GM21737 (cell line): ENCODE results near the gene PTPN5.

Experiments used
- ATAC-seq: cut with Tn5 transposase; IDR thresholded peaks from one replicate; pipeline ENCODE4 v1.9.1; 2021; ENCODE audit warnings: mild to moderate bottlenecking, moderate library complexity; ENCODE audit not compliant: unreplicated experiment

PTPN5 gene

DNA sequence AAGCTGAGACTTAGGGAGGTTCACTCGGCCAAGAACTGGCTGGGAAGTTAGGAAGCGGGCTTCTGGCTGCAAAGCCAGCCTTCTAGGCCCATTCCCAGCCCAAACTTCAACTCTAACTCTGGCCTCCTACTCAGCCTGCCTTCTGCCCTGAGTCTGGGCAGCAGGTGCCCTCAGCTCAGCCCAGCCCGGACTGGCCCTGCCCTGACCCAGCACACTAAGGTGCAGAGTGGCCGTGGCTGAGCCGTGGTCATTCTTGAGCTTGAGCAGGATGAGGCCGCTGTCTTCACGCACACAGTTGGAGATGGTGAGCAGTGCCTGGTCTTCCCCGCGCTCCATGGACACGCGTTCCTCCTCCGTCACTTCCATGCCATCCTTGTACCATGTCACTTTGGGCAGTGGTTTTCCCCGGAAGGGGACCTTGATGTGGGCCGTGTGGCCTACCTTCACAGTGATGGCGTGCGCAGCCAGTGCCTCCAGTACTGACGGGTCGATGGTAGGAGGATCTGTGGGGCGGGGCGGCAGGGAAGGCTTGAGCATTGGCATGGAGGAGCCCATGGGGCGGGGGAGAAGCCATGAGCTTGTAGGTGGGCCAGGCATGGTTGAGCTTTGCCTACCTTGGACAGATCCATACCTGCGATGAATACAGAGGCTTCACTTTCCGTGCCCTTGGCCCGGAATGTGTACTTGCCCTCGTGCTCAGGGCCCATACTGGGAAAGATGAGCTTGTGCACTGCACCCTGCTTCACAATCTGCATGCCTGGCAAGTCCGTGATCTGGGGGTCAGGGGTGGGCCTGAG lies 77.8 kb downstream of the PTPN5 start:
- no peak for ATAC-seq

DNA sequence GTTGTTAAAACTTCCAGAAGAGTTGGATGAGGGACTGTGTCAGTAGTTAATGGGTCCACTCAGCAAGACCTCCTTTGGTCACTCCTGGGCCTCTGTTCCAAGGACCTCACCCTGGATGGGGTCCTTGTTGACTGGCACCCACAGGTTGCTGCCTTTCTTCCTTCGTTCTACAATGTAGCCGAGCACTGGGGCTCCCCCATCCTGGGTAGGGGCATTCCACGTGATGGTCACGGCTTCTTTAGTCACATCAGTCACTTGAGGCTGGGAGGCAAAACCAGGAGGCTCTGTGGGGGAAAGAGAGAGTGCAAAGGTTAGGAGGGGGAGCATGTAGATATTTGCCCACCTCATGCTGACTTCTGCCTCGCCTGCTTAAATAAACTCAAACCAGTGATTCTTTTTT lies 81.1 kb downstream of the PTPN5 start:
- no peak for ATAC-seq

DNA sequence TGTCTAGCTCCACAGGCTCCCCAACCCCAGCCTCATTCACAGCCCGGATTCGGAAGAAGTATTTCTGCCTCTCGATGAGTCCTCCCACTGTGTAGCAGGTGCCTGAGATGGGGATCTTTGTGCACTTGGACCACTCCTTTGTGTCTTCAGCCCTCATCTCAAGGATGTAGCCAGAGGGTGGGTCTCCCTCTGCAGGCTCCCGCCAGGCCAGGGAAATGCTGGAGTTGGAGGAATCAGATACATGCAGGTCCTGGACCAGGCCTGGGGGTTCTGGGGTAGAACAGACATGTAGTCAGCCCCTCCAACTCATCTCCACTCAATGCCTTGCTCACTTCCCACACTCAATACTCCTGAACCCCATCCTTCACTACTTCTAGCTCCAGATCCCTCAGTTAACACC lies 82.2 kb downstream of the PTPN5 start:
- no peak for ATAC-seq

DNA sequence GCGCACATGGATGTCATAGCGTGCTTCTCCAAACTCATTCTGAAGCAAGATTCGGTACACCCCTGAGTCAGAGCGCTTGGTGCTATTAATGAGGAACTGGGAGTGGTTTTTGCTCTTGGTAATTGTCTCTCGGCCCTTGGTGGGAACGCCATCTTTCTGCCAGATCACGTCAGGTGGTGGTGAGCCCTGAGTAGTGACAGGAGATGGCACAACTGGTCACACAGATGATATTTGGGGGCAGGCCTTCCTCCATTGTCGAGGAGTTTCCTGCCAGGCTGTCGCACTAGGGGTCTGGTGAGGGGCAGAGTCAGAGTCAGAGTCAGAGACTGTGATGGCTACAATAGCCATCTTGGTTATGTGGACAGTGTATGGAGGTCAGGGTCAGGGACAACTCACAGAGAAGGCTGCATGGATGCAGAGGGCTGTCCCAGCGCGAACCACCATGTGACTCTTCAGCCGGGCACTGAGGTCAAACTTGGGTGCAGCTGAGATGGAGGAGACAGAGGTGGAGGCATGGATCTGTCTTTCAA lies 83.7 kb downstream of the PTPN5 start:
- no peak for ATAC-seq

DNA sequence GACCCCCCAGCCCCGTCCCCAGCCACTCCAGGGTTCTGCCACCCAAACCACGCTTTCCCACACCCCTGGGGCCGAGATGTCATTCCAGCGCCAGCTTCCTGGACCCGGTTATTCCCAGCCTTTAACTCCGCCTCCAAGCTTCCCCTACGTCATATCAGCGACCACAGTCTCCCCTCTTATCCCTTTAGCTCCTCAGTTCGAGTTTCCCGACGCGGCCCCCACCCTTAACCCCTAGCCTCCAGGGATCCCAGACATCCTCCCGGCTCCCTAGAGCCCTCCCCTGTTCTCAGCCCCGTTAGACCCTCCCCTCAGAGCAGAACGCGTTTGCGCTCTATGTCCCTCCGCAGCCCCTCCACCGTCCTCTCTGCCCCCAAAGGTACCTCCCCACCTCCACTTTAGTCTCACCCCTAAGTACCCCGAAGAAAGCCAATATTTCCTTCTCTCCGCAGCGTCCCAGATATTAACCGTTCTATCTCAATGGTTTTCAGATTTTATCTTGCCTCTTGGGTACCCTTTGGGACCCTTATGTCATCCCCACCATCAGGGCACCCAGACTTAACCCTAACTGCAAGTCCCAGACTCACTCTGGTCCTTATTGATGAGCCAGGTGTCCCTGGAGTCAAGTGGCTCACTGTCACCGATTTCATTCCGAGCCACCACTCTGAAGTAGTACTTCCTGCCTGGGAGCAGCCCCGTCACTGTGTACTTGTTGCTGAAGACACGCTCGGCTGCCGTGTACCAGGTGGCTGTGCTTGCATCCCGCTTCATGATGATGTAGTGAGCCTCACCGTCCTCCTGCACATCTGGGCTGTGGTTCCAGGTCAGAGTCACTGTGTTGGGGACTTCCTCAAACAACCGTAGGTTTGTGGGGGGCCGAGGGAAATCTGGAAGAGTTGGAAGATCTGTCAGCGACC lies 85.0 kb downstream of the PTPN5 start:
- ATAC-seq = peak; percentile 69

DNA sequence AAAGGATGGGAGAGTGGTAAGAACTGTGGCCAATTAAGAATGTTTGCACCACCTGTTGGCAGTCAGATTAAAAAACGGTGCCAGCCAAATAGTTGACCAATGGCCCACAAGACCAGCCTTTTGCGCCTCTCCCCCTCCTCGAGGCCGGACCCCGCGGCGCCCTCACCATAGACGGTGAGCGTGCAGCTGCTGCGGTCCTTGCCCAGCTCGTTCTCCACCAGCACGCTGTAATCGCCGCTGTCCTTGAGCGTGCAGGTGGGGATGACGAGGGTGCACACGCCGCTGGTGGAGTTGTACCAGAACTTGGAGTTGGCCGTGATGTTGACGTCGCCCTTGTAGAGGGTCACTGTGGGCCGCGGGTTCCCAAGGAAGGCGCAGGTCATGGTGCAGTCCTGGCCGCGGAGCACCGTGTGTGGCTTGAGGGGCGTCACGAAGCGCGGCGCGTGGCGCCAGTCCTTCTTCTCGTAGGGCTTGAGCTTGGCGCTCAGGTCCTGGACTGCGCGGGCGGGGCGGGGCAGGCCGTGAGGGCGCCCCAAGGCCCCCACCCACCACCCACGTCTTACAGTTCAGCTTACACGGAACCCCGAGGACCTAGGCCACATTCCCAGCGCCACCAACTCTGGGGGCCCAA lies 85.8 kb downstream of the PTPN5 start:
- ATAC-seq = no peak

DNA sequence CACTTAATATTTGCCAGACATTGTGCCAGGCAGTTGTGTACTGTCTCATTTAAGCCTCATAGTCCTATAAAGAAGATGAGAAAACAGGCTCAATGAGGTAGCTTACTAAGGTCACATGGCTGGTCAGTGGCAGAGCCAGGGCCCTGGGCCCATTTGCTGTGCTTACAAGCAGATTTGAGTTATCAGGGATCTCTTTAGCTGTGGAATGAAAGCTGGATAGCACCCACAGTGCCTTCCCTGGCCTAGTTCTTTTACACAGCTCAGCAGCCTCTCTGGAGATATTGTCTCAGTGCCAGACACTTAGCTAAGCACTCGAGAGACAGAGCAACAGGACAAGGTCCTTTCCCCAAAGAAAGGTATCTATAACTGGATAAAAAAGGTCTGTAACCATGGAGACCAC lies 86.9 kb downstream of the PTPN5 start:
- no peak for ATAC-seq

DNA sequence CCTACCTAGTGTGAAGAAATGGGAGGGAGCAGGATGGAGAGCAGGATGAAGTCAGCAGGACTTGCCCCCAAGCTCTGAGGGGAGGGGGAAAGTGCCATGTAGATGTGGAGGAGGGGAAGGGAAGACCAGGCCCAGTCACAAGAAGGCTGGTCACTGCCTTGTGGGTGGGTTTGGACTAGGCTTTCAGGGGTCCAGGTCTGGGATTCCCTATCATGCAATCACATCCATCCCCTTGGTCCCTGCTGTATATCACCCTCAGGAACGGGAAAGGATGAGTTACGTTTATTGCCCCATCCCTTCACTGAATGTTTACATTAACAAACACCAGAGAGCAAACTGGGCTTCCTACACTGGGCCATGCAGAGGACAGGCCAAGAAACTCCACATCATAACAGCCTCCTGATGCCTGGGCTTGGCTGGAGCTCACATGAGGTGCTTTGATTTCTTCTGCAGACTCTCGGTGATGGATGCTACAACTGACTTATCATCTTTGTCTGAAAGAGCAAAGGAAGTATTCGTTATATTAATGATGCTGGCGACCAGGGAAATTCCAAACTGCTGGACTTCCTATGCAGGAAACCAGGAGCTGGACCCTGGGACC lies 87.5 kb downstream of the PTPN5 start:
- ATAC-seq = no peak

DNA sequence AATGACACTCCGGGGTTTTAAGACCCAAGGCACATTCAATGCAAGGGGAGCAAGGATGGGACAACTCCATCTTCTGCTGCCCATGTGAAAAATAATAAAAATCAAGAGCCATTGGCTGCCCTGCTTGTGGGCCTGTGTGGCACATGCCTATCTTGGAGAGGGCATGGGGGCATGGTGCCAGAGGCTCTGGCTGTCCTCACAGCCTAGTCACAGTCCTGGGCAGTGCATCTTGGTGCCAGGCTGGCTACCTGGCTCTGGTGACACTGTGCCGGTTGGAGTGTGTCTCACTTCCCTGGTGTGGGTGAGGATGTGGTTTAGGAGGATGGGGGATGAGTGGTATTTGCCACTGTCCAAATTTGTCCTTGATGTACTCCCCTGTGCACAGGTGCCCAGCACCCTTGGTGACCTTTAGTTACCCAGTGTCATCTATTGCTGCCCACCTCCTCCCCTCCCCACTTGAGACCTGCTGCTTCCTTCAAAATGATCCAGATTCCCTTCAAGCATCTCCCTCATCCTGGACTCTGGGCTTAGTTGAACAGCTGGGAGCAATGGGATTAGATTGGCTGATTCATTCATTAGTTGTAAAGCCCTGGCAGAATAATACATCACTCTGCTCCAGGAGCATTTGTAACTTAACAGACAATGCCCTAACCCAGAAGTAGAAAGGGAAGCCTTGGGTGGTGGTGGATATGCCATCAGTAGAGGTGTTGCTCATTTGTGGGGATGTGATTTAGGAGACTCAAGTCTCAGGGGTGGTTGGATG lies 88.4 kb downstream of the PTPN5 start:
- no peak for ATAC-seq

DNA sequence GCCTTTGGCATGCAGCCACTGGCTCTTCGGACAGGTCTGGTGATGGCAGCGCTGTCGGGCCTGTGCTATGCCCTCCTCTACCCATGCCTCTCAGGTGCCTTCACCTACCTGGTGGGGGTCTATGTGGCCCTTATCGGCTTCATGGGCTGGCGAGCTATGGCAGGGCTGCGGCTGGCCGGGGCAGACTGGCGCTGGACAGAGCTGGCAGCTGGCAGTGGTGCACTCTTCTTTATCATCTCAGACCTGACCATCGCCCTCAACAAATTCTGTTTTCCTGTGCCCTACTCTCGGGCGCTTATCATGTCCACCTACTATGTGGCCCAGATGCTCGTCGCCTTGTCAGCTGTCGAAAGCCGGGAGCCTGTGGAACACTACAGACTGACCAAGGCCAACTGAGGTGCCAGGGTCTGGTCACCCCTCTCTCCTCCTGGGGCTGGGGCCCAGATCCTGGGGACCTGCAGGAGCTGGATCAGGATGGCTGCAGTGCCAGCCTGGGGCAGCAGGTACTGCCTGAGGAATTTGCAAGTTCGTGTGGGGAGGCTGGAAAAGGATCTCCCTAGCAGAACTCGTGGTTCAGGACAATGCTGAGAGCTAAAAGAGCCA lies 89.9 kb downstream of the PTPN5 start:
- ATAC-seq = no peak

DNA sequence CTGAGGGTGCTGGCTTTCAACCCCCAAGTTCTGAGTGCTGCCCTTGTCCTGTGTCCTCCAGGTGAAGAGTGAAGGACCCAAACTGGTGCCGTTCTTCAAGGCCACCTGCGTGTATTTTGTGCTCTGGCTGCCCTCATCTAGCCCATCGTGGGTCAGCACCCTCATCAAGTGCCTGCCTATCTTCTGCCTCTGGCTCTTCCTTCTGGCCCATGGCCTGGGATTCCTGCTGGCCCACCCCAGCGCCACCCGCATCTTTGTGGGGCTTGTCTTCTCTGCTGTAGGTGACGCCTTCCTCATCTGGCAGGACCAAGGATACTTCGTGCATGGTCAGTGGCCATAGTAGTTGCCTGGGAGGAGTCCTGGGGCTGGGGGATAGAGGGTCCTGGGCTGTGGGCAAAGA lies 90.7 kb downstream of the PTPN5 start:
- no peak for ATAC-seq

DNA sequence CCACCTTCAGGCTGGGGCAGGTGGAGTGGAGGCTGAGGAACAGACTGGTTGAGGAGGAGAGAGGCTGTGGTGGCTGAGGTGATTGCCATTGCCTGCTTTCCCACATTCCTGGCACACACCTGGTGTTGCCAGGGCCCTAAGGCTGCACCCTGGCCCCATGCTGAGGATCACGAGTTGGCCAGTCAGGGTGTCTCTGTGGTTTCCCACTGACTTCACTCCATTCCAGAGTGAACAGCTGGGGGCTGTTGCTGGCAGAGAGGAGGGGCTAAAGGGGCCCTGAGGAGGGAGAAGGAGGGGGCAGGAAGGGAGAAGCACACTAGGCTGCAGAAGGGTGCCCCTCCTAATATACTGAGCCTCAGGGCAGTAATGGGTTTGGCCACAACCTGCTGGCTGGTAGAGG lies 91.2 kb downstream of the PTPN5 start:
- ATAC-seq = no peak

DNA sequence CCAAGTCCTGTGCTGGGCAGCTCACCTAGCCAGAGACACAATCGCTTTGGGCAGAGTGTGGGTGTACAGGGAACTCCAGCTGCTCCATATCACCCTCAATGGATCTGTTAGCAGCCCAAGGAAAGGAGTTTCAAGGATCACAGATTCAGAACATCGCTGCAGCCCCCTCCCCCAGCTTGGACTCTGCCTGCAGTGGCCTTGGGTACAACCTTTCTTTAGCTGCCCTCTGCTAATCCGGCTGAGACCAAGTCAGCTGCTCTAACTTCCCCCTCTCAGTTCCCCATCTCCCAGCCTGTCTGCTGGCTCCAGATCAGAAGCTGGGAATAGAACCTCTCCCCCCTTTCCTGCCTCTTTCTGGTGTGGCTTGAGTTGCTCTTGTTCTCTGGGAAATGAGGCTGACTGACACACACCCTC lies 91.7 kb downstream of the PTPN5 start:
- no peak for ATAC-seq

DNA sequence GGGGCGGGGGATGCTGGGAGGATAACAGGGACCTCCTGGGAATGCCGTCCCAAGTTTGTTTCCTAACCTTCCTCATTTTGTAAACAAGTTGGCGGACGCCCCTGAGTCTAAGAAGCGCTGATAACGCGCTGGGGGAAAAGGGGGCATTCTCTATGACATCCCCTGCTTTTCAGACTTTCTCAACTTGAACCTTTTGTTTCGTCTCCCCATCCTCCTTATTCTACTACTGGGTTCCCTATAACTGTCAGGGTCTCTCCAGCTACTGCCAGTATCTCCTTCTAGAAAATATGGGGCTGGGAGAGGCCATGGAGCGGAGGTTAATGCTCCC lies 92.4 kb downstream of the PTPN5 start:
- ATAC-seq = no peak

DNA sequence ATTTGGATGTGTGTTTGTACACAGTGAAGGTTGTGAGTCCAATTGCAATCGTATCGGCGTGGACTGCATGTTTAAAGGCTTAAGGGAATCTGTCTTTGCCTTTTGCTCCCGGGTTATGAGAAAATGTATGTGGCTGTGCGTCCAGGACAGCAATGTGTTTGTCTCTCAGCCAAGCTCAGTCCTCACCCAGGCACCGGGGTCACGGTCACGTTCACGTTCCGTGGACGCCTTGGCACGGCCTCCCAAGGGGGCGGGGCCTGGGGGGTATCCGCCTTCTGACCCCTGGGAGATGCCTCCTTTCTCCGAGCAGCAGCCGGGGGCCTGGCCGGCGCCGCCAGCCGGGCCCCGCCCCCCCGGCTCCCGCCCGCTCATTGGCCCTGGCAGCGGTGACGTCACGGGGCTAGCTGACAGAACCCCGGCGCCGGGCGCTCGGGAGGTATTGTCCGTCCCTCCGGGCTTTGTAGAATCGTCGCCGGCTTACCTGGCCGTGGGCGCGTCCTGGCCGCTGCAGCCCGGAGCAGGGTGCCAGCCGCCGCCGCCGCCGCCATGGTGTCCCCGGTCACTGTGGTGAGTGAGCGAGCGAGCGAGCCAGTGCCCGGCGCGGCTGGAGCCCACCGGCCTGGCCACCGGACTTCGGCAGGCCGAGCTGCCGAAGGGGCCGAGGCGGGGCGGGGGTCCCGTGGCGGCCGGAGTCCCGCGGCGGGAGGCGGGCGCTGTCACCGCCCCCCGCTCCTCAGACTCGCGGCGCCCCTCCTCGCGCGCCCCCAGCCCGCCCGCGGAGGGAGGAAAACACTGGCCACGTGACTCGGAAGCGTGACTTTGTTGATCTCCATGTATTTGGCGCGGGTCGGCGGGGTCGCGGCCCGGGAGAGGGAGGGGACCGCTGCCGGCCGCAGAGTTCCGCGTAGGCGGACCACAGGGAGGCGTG lies 93.0 kb downstream of the PTPN5 start, which contains the start of gene TMEM86A:
Gene TMEM86A (plus strand): TSS at position 439 of the 928 bp plus-strand sequence. CDS start 108 bp downstream, at position 547.
- peak; percentile 92 for ATAC-seq

DNA sequence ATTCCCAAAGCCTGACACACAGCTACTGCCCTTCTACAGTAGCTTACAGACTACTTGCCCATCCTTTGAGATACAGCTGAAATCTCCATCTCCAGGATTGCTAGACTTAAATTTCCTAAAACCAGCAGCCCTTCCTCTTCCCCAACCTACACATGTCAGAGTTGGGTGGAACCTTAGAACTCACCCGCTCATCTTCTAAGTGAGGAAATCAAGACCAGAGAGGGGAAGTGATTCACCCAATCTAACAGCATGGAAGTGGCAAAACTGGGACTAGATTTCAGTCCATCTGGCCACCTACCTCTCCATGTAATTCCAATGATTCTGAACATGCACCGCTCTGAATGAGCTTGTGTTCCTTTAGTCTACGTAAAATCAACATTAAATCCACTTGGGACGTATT lies 94.0 kb downstream of the PTPN5 start:
- no peak for ATAC-seq

DNA sequence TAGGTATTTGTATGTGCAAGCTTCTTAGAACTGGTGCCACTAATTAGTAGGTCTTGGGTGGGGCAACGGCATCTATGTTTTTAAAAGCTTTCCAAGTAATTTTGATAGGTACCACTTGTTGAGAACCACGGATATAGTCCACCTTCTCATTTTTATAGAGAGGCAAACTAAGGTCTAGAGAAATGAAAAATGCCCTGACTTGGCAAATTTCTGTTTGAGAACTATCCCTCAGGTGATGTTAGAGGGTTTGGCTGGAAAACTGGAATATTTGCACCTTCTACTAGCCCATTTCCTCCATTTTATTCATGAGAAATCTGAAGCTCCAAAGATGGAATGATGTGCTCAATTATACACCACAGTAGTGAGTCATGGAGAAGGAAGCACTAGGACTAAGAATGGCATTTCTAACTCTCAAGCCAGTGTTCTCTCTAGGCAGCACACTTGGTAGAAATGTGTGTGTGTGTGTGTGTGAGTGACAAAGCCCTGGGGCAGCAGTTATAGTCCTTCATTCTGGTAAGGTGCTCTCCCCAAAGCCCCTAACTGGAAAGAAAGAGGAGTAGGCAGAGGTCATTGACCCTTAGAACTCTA lies 94.9 kb downstream of the PTPN5 start:
- ATAC-seq = no peak
